ENCODE results near the gene ADGRD1. TPM values are rescaled to one million over a fixed set of nuclear protein-coding genes. Genes with fewer than 3 reads are reported as not detected.

The ADGRD1 gene
- total RNA-seq, 1 donor from 2014 or later: 0.47 TPM

GRCh38 chr12:131076296-131076695 is 122.6 kb downstream of the ADGRD1 start:
- no peak for DNase-seq
- ATAC-seq (ENCODE audit: low read depth): no peak
- Mint-ChIP-seq H3K36me3 (ENCODE audit: low read depth) (no peaks in the 10 kb centered on the region), H3K4me1 (no peaks in the 10 kb centered on the region), H3K9me3 (peaks cover 2% of the 10 kb centered on the region), H3K27ac (no peak overlapping the region), H3K4me3 (no peak overlapping the region), H3K27me3 (no peaks in the 10 kb centered on the region)
- intact Hi-C loops (cut with micrococcal nuclease): no loop called here
- ChIA-PET CTCF (interaction anchor here (1.2 kb wide), 1 partner anchor 28 kb away, joined by 3 read pairs; no protein-coding TSS in a partner anchor), POLR2A (no interaction called here)
- TF ChIP-seq CTCF (IDR thresholded peaks at IDR 0.05): no peak

DNA sequence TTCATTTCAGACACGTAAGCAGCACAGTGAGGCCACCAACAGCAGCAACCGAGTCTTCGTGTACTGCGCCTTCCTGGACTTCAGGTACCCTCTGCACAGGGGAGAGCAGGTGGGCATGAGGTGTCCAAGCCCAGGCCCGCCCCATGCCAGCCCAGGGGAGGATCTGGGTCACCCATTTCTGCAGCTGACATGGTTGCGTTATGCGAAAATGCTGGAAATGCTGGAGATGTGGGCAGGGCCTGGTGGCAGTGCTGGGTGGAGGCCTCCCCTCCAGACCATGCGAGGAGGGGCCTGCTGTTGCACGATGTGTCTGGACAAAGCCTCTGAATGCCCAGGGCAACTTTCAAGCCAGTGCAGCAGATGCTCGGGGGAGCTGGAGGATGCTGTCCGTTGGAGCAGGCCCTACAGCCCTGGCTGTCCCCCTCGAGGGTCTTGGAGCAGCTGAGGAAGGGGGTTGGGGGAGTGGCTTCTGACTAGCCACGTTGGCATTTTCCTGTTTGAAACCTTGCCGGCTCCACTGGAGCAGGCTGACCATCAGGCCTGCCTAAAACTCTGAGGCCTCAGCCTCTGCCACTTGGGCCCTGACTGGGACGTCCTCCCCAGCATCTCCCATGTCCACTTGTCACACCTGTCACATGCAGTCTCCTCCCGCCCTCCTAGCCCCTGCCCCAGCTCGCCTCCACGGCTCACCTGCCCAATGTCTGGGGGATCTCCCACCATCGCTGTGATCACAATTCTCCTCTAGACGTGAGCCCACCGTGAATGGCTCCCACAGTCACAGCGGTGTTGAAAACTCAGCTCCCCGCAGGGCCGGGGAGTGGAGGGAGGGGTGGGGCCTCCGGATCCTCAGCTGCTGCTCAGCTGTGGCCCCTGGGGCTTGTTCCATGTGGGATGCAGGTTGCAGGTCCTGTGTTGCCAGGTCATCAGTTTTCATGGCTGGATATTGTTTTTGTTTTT is 123.4 kb downstream of the ADGRD1 start:
- ChIA-PET POLR2A (no interaction called here), CTCF (interaction anchor here (1.2 kb wide), 1 partner anchor 28 kb away, joined by 3 read pairs; no protein-coding TSS in a partner anchor)
- intact Hi-C loops (cut with micrococcal nuclease): no loop called here
- Mint-ChIP-seq H3K27ac (no peak overlapping the region), H3K4me3 (no peak overlapping the region), H3K27me3 (no peaks in the 10 kb centered on the region), H3K4me1 (no peaks in the 10 kb centered on the region), H3K36me3 (ENCODE audit: low read depth) (no peaks in the 10 kb centered on the region), H3K9me3 (peaks cover 2% of the 10 kb centered on the region)
- ATAC-seq (ENCODE audit: low read depth) (no peak), DNase-seq (peak; percentile 7)
- no peak for TF ChIP-seq CTCF (IDR thresholded peaks at IDR 0.05)

DNA sequence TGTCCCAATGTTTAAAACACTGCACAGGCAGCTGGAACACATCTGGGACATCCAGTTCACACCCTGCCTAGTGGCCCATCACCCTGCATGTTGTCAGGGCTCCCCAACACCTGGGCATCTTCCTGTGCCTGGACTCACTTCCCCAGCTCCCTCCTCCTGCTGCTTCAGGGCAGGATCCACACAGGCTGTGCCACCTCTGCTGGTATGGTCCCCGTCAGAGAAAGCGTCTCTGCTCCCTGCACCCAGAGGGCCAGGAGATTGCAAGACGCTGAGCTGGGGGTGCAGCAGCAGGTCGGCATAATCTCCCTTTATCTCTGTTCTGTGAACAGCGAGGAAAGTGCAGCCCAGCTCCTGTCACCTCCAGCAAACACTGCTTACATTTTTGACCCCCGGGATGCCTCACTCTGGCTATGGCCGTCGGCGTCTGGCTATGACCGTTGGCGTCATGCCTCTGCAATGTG is 124.3 kb downstream of the ADGRD1 start:
- Mint-ChIP-seq H3K4me1 (no peaks in the 10 kb centered on the region), H3K4me3 (no peak overlapping the region), H3K27ac (no peak overlapping the region), H3K36me3 (ENCODE audit: low read depth) (no peaks in the 10 kb centered on the region), H3K27me3 (peaks cover 3% of the 10 kb centered on the region), H3K9me3 (peaks cover 2% of the 10 kb centered on the region)
- ChIA-PET POLR2A (no interaction called here), CTCF (no interaction called here)
- intact Hi-C loops (cut with micrococcal nuclease): no loop called here
- no peak for TF ChIP-seq CTCF (IDR thresholded peaks at IDR 0.05)
- no peak for ATAC-seq (ENCODE audit: low read depth)
- DNase-seq: no peak

DNA sequence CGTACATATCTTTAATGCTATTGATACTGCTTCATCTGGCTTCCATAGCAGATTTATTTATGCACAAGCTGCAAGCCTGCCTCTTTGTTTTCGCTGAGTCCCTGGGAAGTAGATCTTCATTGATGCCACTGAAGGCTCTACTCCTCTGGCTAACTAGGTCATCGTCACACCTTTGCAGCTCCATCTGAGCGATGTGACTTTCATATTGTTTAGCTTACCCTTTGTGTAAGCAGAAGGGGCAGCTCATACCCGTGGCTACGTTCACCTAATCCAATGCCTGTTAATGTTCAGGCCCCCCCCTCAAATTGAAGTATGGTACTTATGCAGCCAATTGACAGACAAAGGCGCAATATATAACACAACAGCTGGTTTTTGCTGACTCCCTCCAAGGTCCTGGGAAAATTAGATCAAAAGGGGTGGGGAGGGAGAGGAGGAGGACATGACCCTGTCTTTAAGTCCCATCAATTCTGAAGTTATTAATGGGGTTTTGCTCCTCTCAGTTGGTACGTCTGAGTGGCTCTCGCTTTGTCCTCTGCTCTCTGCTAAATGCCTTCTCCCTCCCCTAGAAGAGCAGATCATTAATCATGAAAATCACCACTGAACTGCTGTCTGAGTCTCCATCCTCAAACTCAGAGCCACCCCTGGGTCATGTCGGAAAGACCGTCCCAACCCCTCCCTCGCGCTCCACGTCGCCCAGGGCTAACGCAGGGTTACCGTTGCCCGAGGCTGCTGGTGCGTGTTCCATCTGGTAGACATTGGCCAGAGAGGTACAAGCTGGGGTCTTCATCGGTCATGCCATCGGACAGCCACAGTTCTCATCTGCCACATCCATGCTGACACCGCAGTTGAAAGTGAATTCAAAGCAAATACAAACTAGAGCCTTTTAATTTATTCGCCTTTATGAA is 128.8 kb downstream of the ADGRD1 start:
- no peaks in the 10 kb centered on the region for H3K9me3 Mint-ChIP-seq
- H3K4me3 Mint-ChIP-seq: no peak overlapping the region
- ChIA-PET CTCF (no interaction called here), POLR2A (no interaction called here)
- DNase-seq (no peak), ATAC-seq (ENCODE audit: low read depth) (no peak)
- no peaks in the 10 kb centered on the region for H3K36me3 Mint-ChIP-seq (ENCODE audit: low read depth)
- TF ChIP-seq CTCF (IDR thresholded peaks at IDR 0.05): no peak
- H3K27ac Mint-ChIP-seq: no peak overlapping the region
- H3K27me3 Mint-ChIP-seq: peaks cover 3% of the 10 kb centered on the region
- intact Hi-C loops (cut with micrococcal nuclease): no loop called here
- no peaks in the 10 kb centered on the region for H3K4me1 Mint-ChIP-seq

All from activated B cell treated with CpG ODN at 0.5 μM for 24 hours (primary cell).